Measurements from ENCODE around the gene PDAP1. TPM values are rescaled to one million over a fixed set of nuclear protein-coding genes. Genes with fewer than 3 reads are reported as not detected.

Gene PDAP1
- total and polyA plus RNA-seq, 9 of the 15 experiments (the other 6 are each of a cell fraction or from before 2014, with no cell fraction given) = 10.2 to 315 (median 129) TPM

GRCh38 chr7:99438573-99439480 is 30.4 kb upstream of the PDAP1 start, which contains the start of the genes CPSF4 and PTCD1 (continued):
- TF ChIP-seq, protein P1, sequence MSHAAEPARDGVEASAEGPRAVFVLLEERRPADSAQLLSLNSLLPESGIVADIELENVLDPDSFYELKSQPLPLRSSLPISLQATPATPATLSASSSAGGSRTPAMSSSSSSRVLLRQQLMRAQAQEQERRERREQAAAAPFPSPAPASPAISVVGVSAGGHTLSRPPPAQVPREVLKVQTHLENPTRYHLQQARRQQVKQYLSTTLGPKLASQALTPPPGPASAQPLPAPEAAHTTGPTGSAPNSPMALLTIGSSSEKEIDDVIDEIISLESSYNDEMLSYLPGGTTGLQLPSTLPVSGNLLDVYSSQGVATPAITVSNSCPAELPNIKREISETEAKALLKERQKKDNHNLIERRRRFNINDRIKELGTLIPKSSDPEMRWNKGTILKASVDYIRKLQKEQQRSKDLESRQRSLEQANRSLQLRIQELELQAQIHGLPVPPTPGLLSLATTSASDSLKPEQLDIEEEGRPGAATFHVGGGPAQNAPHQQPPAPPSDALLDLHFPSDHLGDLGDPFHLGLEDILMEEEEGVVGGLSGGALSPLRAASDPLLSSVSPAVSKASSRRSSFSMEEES (CRISPR knock-in tag; IDR thresholded peaks at IDR 0.05) = no peak
- TF ChIP-seq TAL1 (IDR thresholded peaks at IDR 0.05) = no peak
- TF ChIP-seq ZNF57 (CRISPR knock-in tag; IDR thresholded peaks at IDR 0.05) = 0 out of 2 replicates have a peak, but pooled peaks have one; percentile 73
- no peak for TF ChIP-seq TEAD2 (tag; IDR thresholded peaks at IDR 0.05)
- peak; percentile 57; the same call in 1 of the 2 replicates for TF ChIP-seq PML (IDR thresholded peaks at IDR 0.05; ENCODE audit: low read length)
- no peak for TF ChIP-seq ZNF41 (CRISPR knock-in tag; conservative IDR thresholded peaks at IDR 0.05)
- TF ChIP-seq HOXB6 (CRISPR knock-in tag; IDR thresholded peaks at IDR 0.05; ENCODE audit: borderline replicate concordance) = no peak; the same call in 1 of the 2 replicates
- 0 out of 2 replicates have a peak, but pooled peaks have one; percentile 56 for TF ChIP-seq EP300 (IDR thresholded peaks at IDR 0.05; ENCODE audit: low read length)
- TF ChIP-seq NCOR1 (IDR thresholded peaks at IDR 0.05) = 0 out of 2 replicates have a peak, but pooled peaks have one; percentile 29
- TF ChIP-seq DLX4 (CRISPR knock-in tag; IDR thresholded peaks at IDR 0.05) = no peak
- peak; percentile 97 for TF ChIP-seq POLR2G (IDR thresholded peaks at IDR 0.05; ENCODE audit: low read depth, low read length)
- no peak for TF ChIP-seq PTTG1 (tag; IDR thresholded peaks at IDR 0.05; ENCODE audit: low read depth)
- TF ChIP-seq RNF2 (IDR thresholded peaks at IDR 0.05) = no peak
- TF ChIP-seq, protein P2, sequence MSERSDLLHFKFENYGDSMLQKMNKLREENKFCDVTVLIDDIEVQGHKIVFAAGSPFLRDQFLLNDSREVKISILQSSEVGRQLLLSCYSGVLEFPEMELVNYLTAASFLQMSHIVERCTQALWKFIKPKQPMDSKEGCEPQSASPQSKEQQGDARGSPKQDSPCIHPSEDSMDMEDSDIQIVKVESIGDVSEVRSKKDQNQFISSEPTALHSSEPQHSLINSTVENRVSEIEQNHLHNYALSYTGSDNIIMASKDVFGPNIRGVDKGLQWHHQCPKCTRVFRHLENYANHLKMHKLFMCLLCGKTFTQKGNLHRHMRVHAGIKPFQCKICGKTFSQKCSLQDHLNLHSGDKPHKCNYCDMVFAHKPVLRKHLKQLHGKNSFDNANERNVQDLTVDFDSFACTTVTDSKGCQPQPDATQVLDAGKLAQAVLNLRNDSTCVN (CRISPR knock-in tag; IDR thresholded peaks at IDR 0.05) = 0 out of 2 replicates have a peak, but pooled peaks have one; percentile 47
- no peak for TF ChIP-seq NCOA6 (IDR thresholded peaks at IDR 0.05)
- TF ChIP-seq HDAC3 (IDR thresholded peaks at IDR 0.05; ENCODE audit: borderline replicate concordance, partially characterized antibody) = no peak
- no peak for TF ChIP-seq ILK (tag; IDR thresholded peaks at IDR 0.05; ENCODE audit: borderline replicate concordance, low read depth)
- TF ChIP-seq ZNF699 (CRISPR knock-in tag; IDR thresholded peaks at IDR 0.05; ENCODE audit: insufficient replicate concordance) = no peak
- TF ChIP-seq RBM22 (IDR thresholded peaks at IDR 0.05; ENCODE audit: low read depth, low read length, poor library complexity, severe bottlenecking) = no peak
- TF ChIP-seq THRB (CRISPR knock-in tag; conservative IDR thresholded peaks at IDR 0.05) = 0 out of 2 replicates have a peak, but pooled peaks have one; percentile 13
- TF ChIP-seq ZBTB43 (CRISPR knock-in tag; IDR thresholded peaks at IDR 0.05) = no peak
- TF ChIP-seq ZNF134 (CRISPR knock-in tag; conservative IDR thresholded peaks at IDR 0.05) = no peak

Measured in K562 (cell line).